PC-3 (cell line): ENCODE data around the gene IP6K1. TPM values are rescaled to one million over a fixed set of nuclear protein-coding genes. Genes with fewer than 3 reads are reported as not detected.

ENCODE experiments used
- ATAC-seq: fragments of 200-7000 bp; cut with Tn5 transposase; 2 replicates; pipeline ENCODE4 v1.9.1; 2020; ENCODE audit warnings: mild to moderate bottlenecking, moderate library complexity
- BruUV-seq: library from RNA; stranded (reverse); fragments of 400-500 nt; replicated peaks from 2 replicates; lab custom pipeline; 2021; lab: Mats Ljungman, UMichigan
- CTCF ChIA-PET: fragments of 300-600 bp; sonication (Branson Sonifier 250); formaldehyde crosslinking; loops from one replicate; lab custom pipeline; 2022; ENCODE audit warnings: antibody characterized with exemption; lab: Charles Lee
- POLR2A ChIA-PET: fragments of 300-600 bp; sonication (Branson Sonifier 250); formaldehyde crosslinking; loops from one replicate; lab custom pipeline; 2022; ENCODE audit warnings: antibody characterized with exemption; ENCODE audit not compliant: unreplicated experiment; lab: Charles Lee
- DNase-seq: peaks from one replicate; pipeline ENCODE4 v3.0.0-alpha.2; 2015
- H2AFZ ChIP-seq: fragments of 300-600 bp; sonication (generic); 2 replicates; pipeline ENCODE4 v1.6.0; 2016; ENCODE audit warnings: antibody characterized with exemption, low read length
- H3F3A ChIP-seq: fragments of 300-600 bp; sonication (generic); one replicate; pipeline ENCODE4 v1.6.0; 2017; ENCODE audit warnings: antibody characterized with exemption, low read length, control low read depth, mild to moderate bottlenecking; ENCODE audit not compliant: unreplicated experiment
- H3K27ac ChIP-seq: fragments of 300-600 bp; sonication (generic); 2 replicates; pipeline ENCODE4 v1.5.1; 2016; ENCODE audit warnings: mild to moderate bottlenecking, low read length
- H3K27me3 ChIP-seq: fragments of 300-600 bp; sonication (generic); 2 replicates; pipeline ENCODE4 v1.6.1; 2016; ENCODE audit warnings: low read length, mixed read lengths
- H3K36me3 ChIP-seq: fragments of 300-600 bp; sonication (generic); 2 replicates; pipeline ENCODE4 v1.6.1; 2016; ENCODE audit warnings: low read depth, mixed run types, low read length, mixed read lengths
- H3K4me1 ChIP-seq: fragments of 300-600 bp; sonication (generic); 2 replicates; pipeline ENCODE4 v1.5.1; 2016; ENCODE audit warnings: low read length; ENCODE audit not compliant: insufficient read depth
- H3K4me2 ChIP-seq: fragments of 300-600 bp; sonication (generic); 2 replicates; pipeline ENCODE4 v1.6.0; 2016; ENCODE audit warnings: low read length
- H3K4me3 ChIP-seq: fragments of 300-600 bp; sonication (generic); 2 replicates; pipeline ENCODE4 v1.5.1; 2016; ENCODE audit warnings: mild to moderate bottlenecking, low read length, mixed read lengths
- H3K79me2 ChIP-seq: fragments of 300-600 bp; sonication (generic); 2 replicates; pipeline ENCODE4 v1.6.1; 2017; ENCODE audit warnings: low read length, mixed read lengths
- H3K9ac ChIP-seq: fragments of 300-600 bp; sonication (generic); 2 replicates; pipeline ENCODE4 v1.6.0; 2016; ENCODE audit warnings: mild to moderate bottlenecking, low read length
- H3K9me2 ChIP-seq: fragments of 300-600 bp; sonication (generic); replicated peaks from 2 replicates; pipeline ENCODE4 v1.6.1; 2016; ENCODE audit warnings: mixed run types, low read length, mixed read lengths
- H3K9me3 ChIP-seq: fragments of 300-600 bp; sonication (generic); 2 replicates; pipeline ENCODE4 v1.6.1; 2016; ENCODE audit warnings: low read length, mixed read lengths
- H4K20me1 ChIP-seq: fragments of 300-600 bp; sonication (generic); 2 replicates; pipeline ENCODE4 v1.6.1; 2016; ENCODE audit warnings: low read length, mixed read lengths
- EZH2 ChIP-seq: fragments of 300-600 bp; sonication (generic); IDR thresholded peaks from one replicate; pipeline ENCODE4 v1.6.1; 2017; ENCODE audit warnings: antibody characterized with exemption, mild to moderate bottlenecking, low read length; ENCODE audit not compliant: unreplicated experiment
- EZH2phosphoT487 ChIP-seq: fragments of 300-600 bp; sonication (generic); IDR thresholded peaks from 2 replicates; pipeline ENCODE4 v1.6.1; 2018; ENCODE audit warnings: mild to moderate bottlenecking, antibody characterized with exemption, low read length, borderline replicate concordance
- intact Hi-C: fragments of 100-400 bp; cut with micrococcal nuclease; formaldehyde crosslinking; loops from 2 replicates; pipeline ENCODE4 v1.9.0; 2023
- total RNA-seq: library from RNA; depleted of rRNA; stranded (reverse); fragments of >200 nt; gene quantifications from 2 replicates; pipeline ENCODE4 v1.2.3, GENCODE V29; 2014
- TF ChIP-seq, protein P1 (sequence below): fragments of 300-600 bp; sonication (generic); conservative IDR thresholded peaks from 2 replicates; pipeline ENCODE4 v1.5.1; 2017; ENCODE audit warnings: antibody characterized with exemption, low read depth, mild to moderate bottlenecking, low read length

IP6K1 gene
- total RNA-seq, 1 experiment from 2014 or later, result 50.3 TPM

DNA sequence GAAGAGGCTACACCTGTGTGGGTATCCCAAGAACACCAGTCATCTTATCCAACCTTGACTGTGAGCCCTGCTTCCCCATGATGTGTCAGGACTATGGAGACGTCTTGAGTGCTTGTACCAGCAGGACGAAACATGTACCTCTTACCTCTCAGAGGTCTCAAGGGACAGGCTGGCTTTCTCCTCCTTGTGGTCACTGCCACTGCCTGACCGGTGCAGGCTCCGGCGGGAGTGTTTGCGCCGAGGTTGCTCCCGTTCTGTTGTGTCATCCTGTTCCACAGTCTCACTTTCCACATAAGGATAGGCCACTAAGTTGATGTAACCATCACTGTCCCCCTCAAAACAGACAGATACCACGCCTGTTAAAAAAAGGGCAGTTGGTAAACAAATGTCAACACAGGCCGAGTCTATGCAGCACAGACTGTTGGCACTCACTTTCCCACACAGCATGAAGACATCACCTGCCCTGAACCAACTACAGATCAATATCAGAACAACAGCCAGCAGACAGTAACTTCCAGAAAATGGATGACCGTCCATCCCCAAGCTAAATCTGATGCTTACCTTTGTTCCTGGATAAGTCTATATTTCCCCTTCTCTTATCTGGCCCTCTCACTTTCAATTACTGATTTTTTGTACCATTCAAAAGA is 48.2 kb downstream of the IP6K1 start:
- Histone ChIP-seq H2AFZ (no peak overlapping the region), H3F3A (no peaks in the 10 kb centered on the region), H3K27me3 (no peaks in the 10 kb centered on the region), H3K9ac (no peak overlapping the region), H3K9me3 (no peaks in the 10 kb centered on the region), H3K4me3 (no peak overlapping the region), H4K20me1 (no peaks in the 10 kb centered on the region), H3K36me3 (peaks cover 31% of the 10 kb centered on the region), H3K4me2 (no peak overlapping the region), H3K9me2 (no peaks in the 10 kb centered on the region), H3K79me2 (no peaks in the 10 kb centered on the region), H3K27ac (no peak overlapping the region), H3K4me1 (no peaks in the 10 kb centered on the region)
- ChIA-PET CTCF (no interaction called here), POLR2A (no interaction called here)
- intact Hi-C loops, result no loop called here
- no peak for DNase-seq
- no peak for ATAC-seq
- TF ChIP-seq EZH2phosphoT487, result no peak
- TF ChIP-seq, protein P1, sequence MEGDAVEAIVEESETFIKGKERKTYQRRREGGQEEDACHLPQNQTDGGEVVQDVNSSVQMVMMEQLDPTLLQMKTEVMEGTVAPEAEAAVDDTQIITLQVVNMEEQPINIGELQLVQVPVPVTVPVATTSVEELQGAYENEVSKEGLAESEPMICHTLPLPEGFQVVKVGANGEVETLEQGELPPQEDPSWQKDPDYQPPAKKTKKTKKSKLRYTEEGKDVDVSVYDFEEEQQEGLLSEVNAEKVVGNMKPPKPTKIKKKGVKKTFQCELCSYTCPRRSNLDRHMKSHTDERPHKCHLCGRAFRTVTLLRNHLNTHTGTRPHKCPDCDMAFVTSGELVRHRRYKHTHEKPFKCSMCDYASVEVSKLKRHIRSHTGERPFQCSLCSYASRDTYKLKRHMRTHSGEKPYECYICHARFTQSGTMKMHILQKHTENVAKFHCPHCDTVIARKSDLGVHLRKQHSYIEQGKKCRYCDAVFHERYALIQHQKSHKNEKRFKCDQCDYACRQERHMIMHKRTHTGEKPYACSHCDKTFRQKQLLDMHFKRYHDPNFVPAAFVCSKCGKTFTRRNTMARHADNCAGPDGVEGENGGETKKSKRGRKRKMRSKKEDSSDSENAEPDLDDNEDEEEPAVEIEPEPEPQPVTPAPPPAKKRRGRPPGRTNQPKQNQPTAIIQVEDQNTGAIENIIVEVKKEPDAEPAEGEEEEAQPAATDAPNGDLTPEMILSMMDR, result no peak
- no peak for TF ChIP-seq EZH2
- no TSS peak for BruUV-seq

DNA sequence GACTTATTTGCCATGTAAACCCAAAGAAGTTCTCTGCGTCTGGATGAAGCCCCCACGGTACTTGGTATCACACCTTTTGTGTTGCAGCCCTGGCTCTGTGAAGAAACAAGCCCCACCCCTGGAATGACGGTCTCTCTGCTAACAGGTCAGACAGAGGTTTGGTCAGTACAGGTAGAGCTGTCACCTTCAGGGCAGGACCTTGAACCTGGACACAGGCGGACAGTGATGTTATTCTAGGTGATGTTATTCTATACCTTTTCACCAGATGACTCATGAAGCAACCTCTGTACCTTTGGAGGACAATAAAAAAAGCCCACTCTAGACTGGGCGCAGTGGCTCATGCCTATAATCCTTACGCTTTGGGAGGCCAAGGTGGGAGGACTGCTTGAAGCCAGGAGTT is 51.6 kb downstream of the IP6K1 start:
- H3K4me2 ChIP-seq, result no peak overlapping the region
- no peaks in the 10 kb centered on the region for H3K9me2 ChIP-seq
- ATAC-seq, result no peak
- peaks cover 43% of the 10 kb centered on the region for H3K36me3 ChIP-seq
- TF ChIP-seq, protein P1, result no peak
- TF ChIP-seq EZH2, result no peak
- TF ChIP-seq EZH2phosphoT487, result no peak
- no peak overlapping the region for H3K9ac ChIP-seq
- H3K27ac ChIP-seq, result no peak overlapping the region
- H3F3A ChIP-seq, result no peaks in the 10 kb centered on the region
- no peaks in the 10 kb centered on the region for H4K20me1 ChIP-seq
- intact Hi-C loops, result no loop called here
- no peaks in the 10 kb centered on the region for H3K79me2 ChIP-seq
- no TSS peak for BruUV-seq
- ChIA-PET CTCF (interaction anchor here (0.5 kb wide), 1 partner anchor 172 kb away, joined by 3 read pairs; no protein-coding TSS in a partner anchor), POLR2A (no interaction called here)
- H3K4me1 ChIP-seq, result no peaks in the 10 kb centered on the region
- no peak overlapping the region for H2AFZ ChIP-seq
- no peak for DNase-seq
- H3K4me3 ChIP-seq, result no peak overlapping the region
- no peaks in the 10 kb centered on the region for H3K9me3 ChIP-seq
- no peaks in the 10 kb centered on the region for H3K27me3 ChIP-seq

DNA sequence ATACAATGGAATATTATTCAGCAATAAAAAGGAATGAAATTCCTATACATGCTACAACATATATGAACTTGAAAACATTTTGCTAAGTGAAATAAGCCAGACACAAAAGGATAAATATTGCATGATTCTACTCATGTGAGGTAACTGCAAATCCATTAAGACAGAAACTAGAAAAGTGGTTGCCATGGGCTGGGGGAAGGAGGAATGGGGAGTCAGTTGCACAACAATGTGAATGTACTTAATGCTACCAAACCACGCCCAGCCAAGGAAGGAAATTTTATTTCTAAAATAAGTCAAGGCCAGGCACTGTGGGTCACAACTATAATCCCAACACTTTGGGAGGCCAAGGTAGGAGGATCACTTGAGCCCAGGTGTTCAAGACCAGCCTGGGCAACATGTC is 52.8 kb downstream of the IP6K1 start:
- ChIA-PET CTCF (no interaction called here), POLR2A (interaction anchor here (0.6 kb wide), 1 partner anchor 502 kb away, joined by 9 read pairs; no protein-coding TSS in a partner anchor)
- H3K27me3 ChIP-seq, result no peaks in the 10 kb centered on the region
- TF ChIP-seq EZH2phosphoT487 (no peak), EZH2 (no peak)
- TF ChIP-seq, protein P1, result no peak
- H2AFZ ChIP-seq, result no peak overlapping the region
- DNase-seq (no peak), ATAC-seq (no peak)
- intact Hi-C loops, result no loop called here
- BruUV-seq, result no TSS peak
- H3K9ac ChIP-seq, result no peak overlapping the region
- no peak overlapping the region for H3K4me2 ChIP-seq
- H3K4me1 ChIP-seq, result no peaks in the 10 kb centered on the region
- H3K79me2 ChIP-seq, result no peaks in the 10 kb centered on the region
- no peaks in the 10 kb centered on the region for H4K20me1 ChIP-seq
- no peaks in the 10 kb centered on the region for H3K9me2 ChIP-seq
- no peak overlapping the region for H3K4me3 ChIP-seq
- H3K9me3 ChIP-seq, result no peaks in the 10 kb centered on the region
- peaks cover 39% of the 10 kb centered on the region for H3K36me3 ChIP-seq
- H3F3A ChIP-seq, result no peaks in the 10 kb centered on the region
- no peak overlapping the region for H3K27ac ChIP-seq
